IMR-90 (cell line): Measurements from ENCODE around the gene MADCAM1. TPM values are rescaled to one million over a fixed set of nuclear protein-coding genes. Genes with fewer than 3 reads are reported as not detected.

ENCODE experiments used
- ATAC-seq: fragments of 200-7000 bp; cut with Tn5 transposase; 2 replicates; pipeline ENCODE4 v1.9.1; 2020; ENCODE audit warnings: low read depth, mild to moderate bottlenecking, moderate library complexity
- BruUV-seq: library from RNA; stranded (reverse); fragments of 400-500 nt; replicated peaks from 2 replicates; lab custom pipeline; 2021; lab: Mats Ljungman, UMichigan
- CTCF ChIA-PET: fragments of 300-600 bp; formaldehyde crosslinking; extraction: SDS; loops from one replicate; lab custom pipeline; 2021; ENCODE audit warnings: antibody characterized with exemption; lab: Yijun Ruan, JAX
- POLR2A ChIA-PET: fragments of 300-600 bp; sonication (Branson Sonifier 250); formaldehyde crosslinking; loops from one replicate; lab custom pipeline; 2022; ENCODE audit warnings: antibody characterized with exemption; ENCODE audit not compliant: unreplicated experiment; lab: Charles Lee
- DNase-seq: peaks from one replicate; pipeline ENCODE4 v3.0.0; 2013
- H2AFZ ChIP-seq: replicated peaks from 2 replicates; pipeline ENCODE3; 2013; ENCODE audit warnings: low read length, mild to moderate bottlenecking; ENCODE audit not compliant: poor library complexity
- H2AK5ac ChIP-seq: 2 replicates; pipeline ENCODE4 v1.6.1; 2013; ENCODE audit warnings: low read depth, low read length, inconsistent platforms
- H2AK9ac ChIP-seq: replicated peaks from 2 replicates; pipeline ENCODE3; 2013; ENCODE audit warnings: mild to moderate bottlenecking, low read depth, low read length, moderate library complexity; ENCODE audit not compliant: poor library complexity
- H2BK120ac ChIP-seq: 2 replicates; pipeline ENCODE4 v1.6.1; 2013; ENCODE audit warnings: low read depth, low read length, inconsistent platforms
- H2BK15ac ChIP-seq: 3 replicates; pipeline ENCODE4 v1.6.1; 2013; ENCODE audit warnings: low read depth, low read length, inconsistent platforms
- H2BK20ac ChIP-seq: 2 replicates; pipeline ENCODE4 v1.6.1; 2013; ENCODE audit warnings: low read depth, mild to moderate bottlenecking, inconsistent platforms, low read length, moderate library complexity
- H2BK5ac ChIP-seq: 2 replicates; pipeline ENCODE4 v1.6.1; 2013; ENCODE audit warnings: mild to moderate bottlenecking, low read depth, low read length, inconsistent platforms; ENCODE audit not compliant: poor library complexity, severe bottlenecking
- H3K14ac ChIP-seq: replicated peaks from 2 replicates; pipeline ENCODE4 v1.6.1; 2013; ENCODE audit warnings: low read depth, low read length, inconsistent platforms
- H3K18ac ChIP-seq: 2 replicates; pipeline ENCODE4 v1.6.1; 2013; ENCODE audit warnings: low read depth, low read length, control low read depth
- H3K23ac ChIP-seq: 2 replicates; pipeline ENCODE4 v1.6.1; 2013; ENCODE audit warnings: low read depth, low read length, inconsistent platforms
- H3K27ac ChIP-seq: 2 replicates; pipeline ENCODE4 v1.5.1; 2013; ENCODE audit warnings: mild to moderate bottlenecking, control low read depth, low read length; ENCODE audit not compliant: insufficient read depth
- H3K27me3 ChIP-seq: 2 replicates; pipeline ENCODE4 v1.6.1; 2013; ENCODE audit warnings: low read length; ENCODE audit not compliant: control insufficient read depth, insufficient read depth
- H3K36me3 ChIP-seq: 2 replicates; pipeline ENCODE4 v1.6.1; 2013; ENCODE audit warnings: low read length, mixed read lengths; ENCODE audit not compliant: control insufficient read depth, insufficient read depth
- H3K4ac ChIP-seq: 2 replicates; pipeline ENCODE4 v1.6.1; 2013; ENCODE audit warnings: low read depth, low read length, inconsistent platforms
- H3K4me1 ChIP-seq: 2 replicates; pipeline ENCODE4 v1.6.1; 2013; ENCODE audit warnings: low read length, mixed read lengths; ENCODE audit not compliant: control insufficient read depth, insufficient read depth
- H3K4me2 ChIP-seq: 2 replicates; pipeline ENCODE4 v1.6.1; 2013; ENCODE audit warnings: low read depth, mild to moderate bottlenecking, control low read depth, low read length, moderate library complexity
- H3K4me3 ChIP-seq: 2 replicates; pipeline ENCODE4 v1.5.1; 2013; ENCODE audit warnings: low read depth, mild to moderate bottlenecking, control low read depth, low read length, moderate library complexity; ENCODE audit not compliant: insufficient read depth
- H3K56ac ChIP-seq: 2 replicates; pipeline ENCODE4 v1.6.1; 2013; ENCODE audit warnings: low read length, inconsistent platforms; ENCODE audit not compliant: insufficient read depth; ENCODE audit errors: extremely low read depth
- H3K79me1 ChIP-seq, 2 experiments: 2 replicates each; pipeline ENCODE4 v1.6.1; 2013; ENCODE audit warnings: low read length in 2 of 2, inconsistent platforms in 1 of 2, low read depth in 1 of 2
- H3K9ac ChIP-seq: 2 replicates; pipeline ENCODE4 v1.6.1; 2013; ENCODE audit warnings: low read depth, low read length, control low read depth
- H3K9me1 ChIP-seq: 2 replicates; pipeline ENCODE4 v1.6.1; 2013; ENCODE audit warnings: low read length, inconsistent platforms; ENCODE audit not compliant: insufficient read depth
- H3K9me3 ChIP-seq: 2 replicates; pipeline ENCODE4 v1.6.1; 2013; ENCODE audit warnings: low read length; ENCODE audit not compliant: control insufficient read depth, insufficient read depth
- H4K20me1 ChIP-seq: 2 replicates; pipeline ENCODE4 v1.6.1; 2013; ENCODE audit warnings: low read length, inconsistent platforms; ENCODE audit not compliant: insufficient read depth
- H4K5ac ChIP-seq: 2 replicates; pipeline ENCODE4 v1.6.1; 2013; ENCODE audit warnings: mild to moderate bottlenecking, low read depth, low read length, control low read depth
- H4K8ac ChIP-seq, 2 experiments: 2 replicates each; pipeline ENCODE4 v1.6.1; 2013; ENCODE audit warnings: low read depth in 2 of 2, low read length in 2 of 2, control low read depth in 1 of 2, inconsistent platforms in 1 of 2
- H4K91ac ChIP-seq: 2 replicates; pipeline ENCODE4 v1.6.1; 2013; ENCODE audit warnings: low read depth, low read length, inconsistent platforms; ENCODE audit not compliant: insufficient read depth
- FOS ChIP-seq: fragments of 150-350 bp; IDR thresholded peaks from 2 replicates; pipeline ENCODE4 v1.6.1; 2016; ENCODE audit warnings: low read depth, low read length
- MAZ ChIP-seq: IDR thresholded peaks from 2 replicates; pipeline ENCODE4 v1.6.1; 2012; ENCODE audit warnings: low read depth, mild to moderate bottlenecking, low read length, improper control_type of control experiment, moderate library complexity, borderline replicate concordance
- POLR2A ChIP-seq: IDR thresholded peaks from 2 replicates; pipeline ENCODE4 v1.6.1; 2012; ENCODE audit warnings: mild to moderate bottlenecking, low read depth, low read length
- RFX5 ChIP-seq: IDR thresholded peaks from 2 replicates; pipeline ENCODE4 v1.8.0; 2012; ENCODE audit warnings: low read depth, mild to moderate bottlenecking, low read length, moderate library complexity
- WGBS, 2 experiments: methylation state at CpG; one replicate each; pipeline versions ENCODE4 v1.1.5 to v1.1.7; 2013; ENCODE audit warnings: missing lambda C conversion rate in 2 of 2; ENCODE audit not compliant: insufficient read length in 1 of 2; ENCODE audit errors: extremely low coverage in 2 of 2; 5-methylcytosine and 5-hydroxymethylcytosine counted together
- dilution Hi-C: fragments of 300-500 bp; cut with HindIII; formaldehyde crosslinking; loops from one replicate; pipeline ENCODE4 v1.14.3; 2018; ENCODE audit warnings: low sequenced_read_pairs; ENCODE audit not compliant: unreplicated experiment
- in situ Hi-C: fragments of 300-500 bp; cut with MboI; formaldehyde crosslinking; loops from 3 replicates; pipeline ENCODE4 v1.14.3; 2019; ENCODE audit warnings: low sequenced_read_pairs, inconsistent platforms, mixed read lengths
- intact Hi-C: fragments of 100-400 bp; cut with micrococcal nuclease; formaldehyde crosslinking; loops from 2 replicates; pipeline ENCODE4 v1.10.0; 2022
- polyA plus RNA-seq, 3 experiments: library from polyadenylated mRNA; depleted of rRNA; stranded (reverse); fragments of >200 nt; gene quantifications; 2 replicates each; pipeline ENCODE4 v1.2.3, GENCODE V29; 2012; ENCODE audit warnings: low replicate concordance in 1 of 3
- total RNA-seq: library from RNA; depleted of rRNA; stranded (reverse); fragments of >200 nt; gene quantifications from 2 replicates; pipeline ENCODE4 v1.2.3, GENCODE V29; 2012
- TF ChIP-seq, protein P1 (sequence below): fragments of 150-350 bp; IDR thresholded peaks from 2 replicates; pipeline ENCODE4 v1.6.1; 2016; ENCODE audit warnings: low read depth, mild to moderate bottlenecking, low read length, moderate library complexity, borderline replicate concordance

The MADCAM1 gene
- total and polyA plus RNA-seq, 2 of the 4 experiments (the other 2 are of a cell fraction): 0.24 TPM; not detected in 1

DNA sequence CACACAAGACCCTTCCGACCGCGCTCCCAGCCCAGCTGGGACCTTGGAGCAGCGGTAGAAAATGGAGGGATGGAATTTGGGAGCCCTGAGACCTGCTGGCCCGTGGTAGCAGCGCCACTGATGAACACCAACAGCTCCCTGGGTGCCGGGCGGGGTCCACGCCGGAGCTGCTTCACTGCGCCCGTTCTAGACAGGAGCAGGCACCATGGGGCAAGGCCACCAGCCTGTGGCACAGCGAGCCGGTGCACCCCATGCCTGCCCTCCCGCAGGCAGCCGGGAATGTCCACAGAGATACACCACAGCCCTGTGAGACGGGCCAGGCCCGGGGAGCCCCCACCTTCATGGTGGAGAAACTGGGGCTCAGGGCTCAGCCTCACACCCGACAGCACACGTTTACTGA is 25.6 kb upstream of the MADCAM1 start:
- dilution Hi-C loops (no loop called here), intact Hi-C loops (no loop called here), in situ Hi-C loops (no loop called here)
- peaks cover 3% of the 10 kb centered on the region; the same call in 1 of the 2 replicates for H3K4me1 ChIP-seq
- H4K91ac ChIP-seq: no peak overlapping the region
- H3K27ac ChIP-seq: no peak overlapping the region
- no peak overlapping the region for H4K8ac ChIP-seq
- no peak for ATAC-seq
- H2BK20ac ChIP-seq: no peak overlapping the region
- no peak overlapping the region for H2BK120ac ChIP-seq
- DNase-seq: no peak
- no peak overlapping the region for H3K4ac ChIP-seq
- H3K9me1 ChIP-seq: no peaks in the 10 kb centered on the region
- BruUV-seq: no TSS peak
- H3K9me3 ChIP-seq: no peaks in the 10 kb centered on the region
- H3K18ac ChIP-seq: no peak overlapping the region
- no peak overlapping the region for H2AFZ ChIP-seq
- H3K4me2 ChIP-seq: no peak overlapping the region
- H3K4me3 ChIP-seq: no peak overlapping the region
- no peaks in the 10 kb centered on the region for H3K79me1 ChIP-seq
- H2BK15ac ChIP-seq: no peak overlapping the region
- no peak overlapping the region for H3K9ac ChIP-seq
- H4K5ac ChIP-seq: no peak overlapping the region
- H4K20me1 ChIP-seq: no peaks in the 10 kb centered on the region
- TF ChIP-seq, protein P1, sequence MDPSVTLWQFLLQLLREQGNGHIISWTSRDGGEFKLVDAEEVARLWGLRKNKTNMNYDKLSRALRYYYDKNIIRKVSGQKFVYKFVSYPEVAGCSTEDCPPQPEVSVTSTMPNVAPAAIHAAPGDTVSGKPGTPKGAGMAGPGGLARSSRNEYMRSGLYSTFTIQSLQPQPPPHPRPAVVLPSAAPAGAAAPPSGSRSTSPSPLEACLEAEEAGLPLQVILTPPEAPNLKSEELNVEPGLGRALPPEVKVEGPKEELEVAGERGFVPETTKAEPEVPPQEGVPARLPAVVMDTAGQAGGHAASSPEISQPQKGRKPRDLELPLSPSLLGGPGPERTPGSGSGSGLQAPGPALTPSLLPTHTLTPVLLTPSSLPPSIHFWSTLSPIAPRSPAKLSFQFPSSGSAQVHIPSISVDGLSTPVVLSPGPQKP: no peak
- TF ChIP-seq MAZ (no peak), RFX5 (no peak), POLR2A (no peak), FOS (no peak)
- H3K14ac ChIP-seq: no peak overlapping the region
- no peak overlapping the region for H3K56ac ChIP-seq
- H3K27me3 ChIP-seq: no peaks in the 10 kb centered on the region; the same call in 1 of the 2 replicates
- CTCF ChIA-PET: no interaction called here
- no peak overlapping the region for H2AK9ac ChIP-seq
- H3K36me3 ChIP-seq: no peaks in the 10 kb centered on the region
- 64% methylated on average over 5 of the region's 20 CpGs; no CpG with 5 or more reads in 1 of the 2 experiments for WGBS, 2 experiments
- no peak overlapping the region for H2AK5ac ChIP-seq
- POLR2A ChIA-PET: no interaction called here
- H3K23ac ChIP-seq: no peak overlapping the region
- H2BK5ac ChIP-seq: no peak overlapping the region
